HG02759 (cell line): Measurements from ENCODE around the gene BAHD1.
A peak's percentile ranks its signal among the peaks of the same experiment; 100 is the strongest.
"Not testable (repeated sequence)": the region's sequence is repeated elsewhere in the genome, so short reads cannot be mapped to it uniquely, and the experiment has no call there.

Source experiments
- ATAC-seq: cut with Tn5 transposase; IDR thresholded peaks from one replicate; pipeline ENCODE4 v1.9.1; 2021; ENCODE audit warnings: mild to moderate bottlenecking, moderate library complexity; ENCODE audit not compliant: unreplicated experiment

BAHD1 gene

GRCh38 chr15:40443255-40443654 is 2.5 kb downstream of the BAHD1 start:
- no peak for ATAC-seq

GRCh38 chr15:40443846-40444245 is 3.1 kb downstream of the BAHD1 start:
- ATAC-seq: no peak

GRCh38 chr15:40444736-40445135 is 4.0 kb downstream of the BAHD1 start:
- no peak for ATAC-seq

GRCh38 chr15:40445421-40445922 is 4.7 kb downstream of the BAHD1 start:
- no peak for ATAC-seq

GRCh38 chr15:40446144-40446543 is 5.4 kb downstream of the BAHD1 start:
- ATAC-seq: no peak

- no peak for ATAC-seq
Observed at GRCh38 chr15:40448354-40448753, 7.6 kb downstream of the BAHD1 start.

GRCh38 chr15:40449275-40449674 is 8.5 kb downstream of the BAHD1 start:
- no peak for ATAC-seq

- ATAC-seq: no peak
Observed at GRCh38 chr15:40450047-40450446, 9.3 kb downstream of the BAHD1 start.

GRCh38 chr15:40451527-40452158 is 10.9 kb downstream of the BAHD1 start:
- no peak for ATAC-seq

GRCh38 chr15:40452296-40453090 is 11.7 kb downstream of the BAHD1 start:
- peak; percentile 69 for ATAC-seq

GRCh38 chr15:40453941-40454340 is 13.2 kb downstream of the BAHD1 start:
- not testable (repeated sequence) for ATAC-seq

- no peak for ATAC-seq
Observed at GRCh38 chr15:40454904-40455391, 14.2 kb downstream of the BAHD1 start.

- no peak for ATAC-seq
Observed at GRCh38 chr15:40456299-40456712, 15.6 kb downstream of the BAHD1 start.

GRCh38 chr15:40456738-40457137 is 16.0 kb downstream of the BAHD1 start:
- no peak for ATAC-seq

GRCh38 chr15:40458495-40459371 is 18.0 kb downstream of the BAHD1 start:
- no peak for ATAC-seq

GRCh38 chr15:40459391-40460015 is 18.8 kb downstream of the BAHD1 start:
- no peak for ATAC-seq

- ATAC-seq: no peak
Observed at GRCh38 chr15:40460404-40460803, 19.7 kb downstream of the BAHD1 start.

GRCh38 chr15:40461958-40462357 is 21.2 kb downstream of the BAHD1 start:
- ATAC-seq: no peak

GRCh38 chr15:40463279-40463678 is 22.5 kb downstream of the BAHD1 start:
- ATAC-seq: no peak

- ATAC-seq: no peak
Observed at GRCh38 chr15:40463886-40464545, 23.3 kb downstream of the BAHD1 start.
